Smooth muscle cell (in vitro differentiated cells): ENCODE measurements around the gene BAG2. TPM values are rescaled to one million over a fixed set of nuclear protein-coding genes. Genes with fewer than 3 reads are reported as not detected.
A peak's percentile ranks its signal among the peaks of the same experiment; 100 is the strongest.

Experiments
- DNase-seq: peaks from one replicate; lab custom pipeline; 2025; ENCODE audit not compliant: unreplicated experiment; lab: John Stamatoyannopoulos, UW
- H2AFZ ChIP-seq: fragments of 200-600 bp; sonication (generic); 2 replicates; pipeline ENCODE4 v1.6.0; 2016; ENCODE audit warnings: antibody characterized with exemption, low read depth, mild to moderate bottlenecking
- H3F3A ChIP-seq: fragments of 200-600 bp; sonication (generic); 2 replicates; pipeline ENCODE4 v1.6.0; 2017; ENCODE audit warnings: antibody characterized with exemption, low read depth
- H3K27ac ChIP-seq: fragments of 200-600 bp; sonication (generic); 2 replicates; pipeline ENCODE4 v1.5.1; 2016; ENCODE audit warnings: low read depth, mild to moderate bottlenecking
- H3K27me3 ChIP-seq: fragments of 200-600 bp; sonication (generic); 2 replicates; pipeline ENCODE4 v1.6.1; 2016; ENCODE audit warnings: low read depth, mild to moderate bottlenecking
- H3K36me3 ChIP-seq: fragments of 200-600 bp; sonication (generic); 2 replicates; pipeline ENCODE4 v1.5.1; 2016; ENCODE audit warnings: low read depth
- H3K4me1 ChIP-seq: fragments of 200-600 bp; sonication (generic); 2 replicates; pipeline ENCODE4 v1.5.1; 2016; ENCODE audit warnings: low read depth
- H3K4me2 ChIP-seq: fragments of 200-600 bp; sonication (generic); 2 replicates; pipeline ENCODE4 v1.6.0; 2016; ENCODE audit warnings: mild to moderate bottlenecking
- H3K4me3 ChIP-seq: fragments of 200-600 bp; sonication (generic); 2 replicates; pipeline ENCODE4 v1.5.1; 2016; ENCODE audit warnings: mild to moderate bottlenecking
- H3K79me2 ChIP-seq: fragments of 200-600 bp; sonication (generic); 2 replicates; pipeline ENCODE4 v1.6.0; 2016; ENCODE audit warnings: low read depth, mild to moderate bottlenecking
- H3K9ac ChIP-seq: fragments of 200-600 bp; sonication (generic); 2 replicates; pipeline ENCODE4 v1.6.0; 2016; ENCODE audit warnings: low read depth
- H3K9me3 ChIP-seq: fragments of 200-600 bp; sonication (generic); replicated peaks from 2 replicates; pipeline ENCODE4 v1.5.1; 2016; ENCODE audit warnings: low read depth
- H4K20me1 ChIP-seq: fragments of 200-600 bp; sonication (generic); 2 replicates; pipeline ENCODE4 v1.6.0; 2016; ENCODE audit warnings: low read depth
- WGBS: methylation state at CpG from one replicate; pipeline ENCODE4 v1.1.7; 2016; ENCODE audit warnings: low lambda C conversion rate; 5-methylcytosine and 5-hydroxymethylcytosine counted together
- polyA plus RNA-seq: library from polyadenylated mRNA; unstranded; fragments of >200 nt; fragmentation: Nextera tagmentation; extraction: Ambion mirVana; gene quantifications from 2 replicates; pipeline ENCODE4 v1.2.1, GENCODE V29; 2016
- total RNA-seq: library from RNA; depleted of rRNA; stranded (reverse); fragments of >200 nt; gene quantifications from 2 replicates; pipeline ENCODE4 v1.2.3, GENCODE V29; 2014
- TF ChIP-seq, protein P1 (sequence below): fragments of 200-600 bp; sonication (generic); IDR thresholded peaks from 2 replicates; pipeline ENCODE4 v1.5.1; 2017; ENCODE audit warnings: borderline replicate concordance, mild to moderate bottlenecking, antibody characterized with exemption; ENCODE audit not compliant: insufficient read depth, poor library complexity, severe bottlenecking

Gene BAG2
- total and polyA plus RNA-seq, 2 experiments from 2014 or later, result 12.4 to 15.7 TPM

DNA sequence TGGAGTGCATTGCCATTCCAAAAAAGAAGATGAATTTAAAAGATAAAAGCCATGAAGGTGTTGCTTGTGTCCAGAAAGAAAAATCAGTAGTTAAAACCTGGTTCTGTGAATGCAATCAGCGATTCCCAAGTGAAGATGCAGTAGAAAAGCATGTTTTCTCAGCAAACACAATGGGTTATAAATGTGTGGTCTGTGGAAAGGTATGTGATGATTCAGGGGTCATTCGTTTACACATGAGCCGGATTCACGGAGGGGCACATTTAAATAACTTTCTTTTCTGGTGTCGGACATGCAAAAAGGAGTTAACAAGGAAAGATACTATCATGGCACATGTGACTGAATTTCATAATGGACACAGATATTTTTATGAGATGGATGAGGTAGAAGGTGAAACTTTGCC, 24.7 kb upstream of the BAG2 start:
- Histone ChIP-seq H3K27me3 (no peaks in the 10 kb centered on the region), H3K4me3 (no peak overlapping the region), H4K20me1 (peaks cover 6% of the 10 kb centered on the region), H3K9me3 (no peaks in the 10 kb centered on the region), H3K36me3 (peaks cover 18% of the 10 kb centered on the region), H3F3A (no peaks in the 10 kb centered on the region), H3K4me1 (no peaks in the 10 kb centered on the region), H3K9ac (no peak overlapping the region), H3K27ac (no peak overlapping the region), H3K4me2 (no peak overlapping the region), H3K79me2 (peaks cover 3% of the 10 kb centered on the region), H2AFZ (no peak overlapping the region)
- 92% methylated on average over 5 of the region's 5 CpGs for WGBS
- no peak for DNase-seq
- TF ChIP-seq, protein P1, sequence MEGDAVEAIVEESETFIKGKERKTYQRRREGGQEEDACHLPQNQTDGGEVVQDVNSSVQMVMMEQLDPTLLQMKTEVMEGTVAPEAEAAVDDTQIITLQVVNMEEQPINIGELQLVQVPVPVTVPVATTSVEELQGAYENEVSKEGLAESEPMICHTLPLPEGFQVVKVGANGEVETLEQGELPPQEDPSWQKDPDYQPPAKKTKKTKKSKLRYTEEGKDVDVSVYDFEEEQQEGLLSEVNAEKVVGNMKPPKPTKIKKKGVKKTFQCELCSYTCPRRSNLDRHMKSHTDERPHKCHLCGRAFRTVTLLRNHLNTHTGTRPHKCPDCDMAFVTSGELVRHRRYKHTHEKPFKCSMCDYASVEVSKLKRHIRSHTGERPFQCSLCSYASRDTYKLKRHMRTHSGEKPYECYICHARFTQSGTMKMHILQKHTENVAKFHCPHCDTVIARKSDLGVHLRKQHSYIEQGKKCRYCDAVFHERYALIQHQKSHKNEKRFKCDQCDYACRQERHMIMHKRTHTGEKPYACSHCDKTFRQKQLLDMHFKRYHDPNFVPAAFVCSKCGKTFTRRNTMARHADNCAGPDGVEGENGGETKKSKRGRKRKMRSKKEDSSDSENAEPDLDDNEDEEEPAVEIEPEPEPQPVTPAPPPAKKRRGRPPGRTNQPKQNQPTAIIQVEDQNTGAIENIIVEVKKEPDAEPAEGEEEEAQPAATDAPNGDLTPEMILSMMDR, result no peak

DNA sequence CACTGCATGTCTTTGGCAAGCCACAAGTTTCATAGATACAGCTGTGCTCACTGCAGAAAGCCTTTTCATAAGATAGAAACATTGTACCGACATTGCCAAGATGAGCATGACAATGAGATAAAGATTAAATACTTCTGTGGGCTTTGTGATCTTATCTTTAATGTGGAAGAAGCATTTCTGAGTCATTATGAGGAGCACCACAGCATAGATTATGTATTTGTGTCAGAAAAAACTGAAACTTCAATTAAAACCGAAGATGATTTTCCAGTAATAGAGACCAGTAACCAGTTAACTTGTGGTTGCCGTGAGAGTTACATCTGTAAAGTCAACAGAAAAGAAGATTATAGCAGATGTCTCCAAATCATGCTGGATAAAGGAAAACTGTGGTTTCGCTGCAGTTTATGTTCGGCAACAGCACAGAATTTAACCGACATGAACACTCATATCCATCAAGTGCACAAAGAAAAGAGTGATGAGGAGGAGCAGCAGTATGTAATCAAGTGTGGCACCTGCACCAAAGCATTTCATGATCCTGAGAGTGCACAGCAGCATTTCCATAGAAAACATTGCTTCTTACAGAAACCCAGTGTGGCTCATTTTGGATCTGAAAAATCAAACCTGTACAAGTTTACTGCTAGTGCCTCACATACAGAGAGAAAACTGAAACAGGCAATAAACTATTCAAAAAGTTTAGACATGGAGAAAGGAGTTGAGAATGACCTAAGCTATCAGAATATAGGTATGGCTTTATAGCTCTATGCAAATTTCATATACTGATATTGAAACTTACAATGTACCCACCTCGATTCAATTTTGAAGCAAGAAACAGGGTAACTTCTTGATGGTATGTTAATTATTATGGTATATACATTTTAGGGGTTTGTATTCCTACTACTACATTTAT, 23.9 kb upstream of the BAG2 start:
- H3K4me1 ChIP-seq, result no peaks in the 10 kb centered on the region
- peaks cover 12% of the 10 kb centered on the region for H3K36me3 ChIP-seq
- H3K9ac ChIP-seq, result no peak overlapping the region
- H3K79me2 ChIP-seq, result peaks cover 3% of the 10 kb centered on the region
- no peaks in the 10 kb centered on the region for H3F3A ChIP-seq
- H3K4me2 ChIP-seq, result no peak overlapping the region
- H4K20me1 ChIP-seq, result peaks cover 6% of the 10 kb centered on the region
- H3K27me3 ChIP-seq, result no peaks in the 10 kb centered on the region
- no peaks in the 10 kb centered on the region for H3K9me3 ChIP-seq
- DNase-seq, result no peak
- H3K27ac ChIP-seq, result no peak overlapping the region
- TF ChIP-seq, protein P1, result no peak
- no peak overlapping the region for H3K4me3 ChIP-seq
- WGBS, result 92% methylated on average over 7 of the region's 7 CpGs
- H2AFZ ChIP-seq, result no peak overlapping the region

- Histone ChIP-seq H3K27ac (peak overlapping the region; percentile 18), H3K36me3 (no peaks in the 10 kb centered on the region), H3K4me1 (no peaks in the 10 kb centered on the region), H3K9me3 (no peaks in the 10 kb centered on the region), H3K27me3 (no peaks in the 10 kb centered on the region), H3K4me2 (no peak overlapping the region), H2AFZ (no peak overlapping the region), H4K20me1 (no peaks in the 10 kb centered on the region), H3K9ac (no peak overlapping the region), H3K4me3 (no peak overlapping the region), H3K79me2 (no peaks in the 10 kb centered on the region), H3F3A (peaks cover 10% of the 10 kb centered on the region)
- TF ChIP-seq, protein P1, result no peak
- no peak for DNase-seq
These were observed 13.5 kb upstream of the BAG2 start for GRCh38 chr6:57158658-57159057.

DNA sequence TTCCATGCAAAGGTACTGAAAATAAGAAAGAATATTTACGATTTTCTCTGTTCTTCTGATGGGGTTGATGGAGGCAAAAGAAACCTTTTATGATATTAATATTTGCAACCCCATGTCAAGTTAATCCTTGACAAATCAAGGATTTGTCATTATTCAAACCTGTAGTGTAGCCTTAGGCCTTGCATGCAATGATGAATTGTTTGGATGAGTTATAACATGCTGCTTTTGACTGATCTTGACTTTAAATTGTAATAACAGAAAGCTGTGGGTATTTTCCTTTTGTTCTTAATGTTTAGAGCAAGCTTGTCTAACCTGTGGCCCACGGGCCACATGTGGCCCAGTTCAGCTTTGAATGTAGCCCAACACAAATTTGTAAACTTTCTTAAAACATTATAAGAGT, 13.0 kb upstream of the BAG2 start:
- no peaks in the 10 kb centered on the region for H3K79me2 ChIP-seq
- H2AFZ ChIP-seq, result no peak overlapping the region
- no peaks in the 10 kb centered on the region for H3K9me3 ChIP-seq
- H4K20me1 ChIP-seq, result no peaks in the 10 kb centered on the region
- H3K27me3 ChIP-seq, result no peaks in the 10 kb centered on the region
- DNase-seq, result no peak
- TF ChIP-seq, protein P1, result no peak
- H3K36me3 ChIP-seq, result no peaks in the 10 kb centered on the region
- H3K4me3 ChIP-seq, result no peak overlapping the region
- WGBS, result 91% methylated on average over 2 of the region's 2 CpGs
- H3K4me2 ChIP-seq, result no peak overlapping the region
- H3K9ac ChIP-seq, result no peak overlapping the region
- H3F3A ChIP-seq, result peaks cover 10% of the 10 kb centered on the region
- H3K4me1 ChIP-seq, result no peaks in the 10 kb centered on the region
- H3K27ac ChIP-seq, result peak overlapping the region; percentile 12
